Subcutaneous abdominal adipose tissue (tissue), 5 donors: ENCODE results near the gene NODAL.
A peak's percentile ranks its signal among the peaks of the same experiment; 100 is the strongest.
"Not testable (repeated sequence)": the region's sequence is repeated elsewhere in the genome, so short reads cannot be mapped to it uniquely, and the experiment has no call there.

ENCODE experiments used
- H3K27ac ChIP-seq: one replicate; pipeline ENCODE4 v1.7.0; 2013; ENCODE audit warnings: low read depth, mild to moderate bottlenecking, inconsistent platforms, low read length, moderate library complexity
- H3K27me3 ChIP-seq, 5 donors: one replicate each; pipeline ENCODE4 v1.7.0; 2013; ENCODE audit warnings: low read length in 5 of 5, inconsistent platforms in 1 of 5; ENCODE audit not compliant: control insufficient read depth in 5 of 5, insufficient read depth in 4 of 5
- H3K36me3 ChIP-seq, 5 donors: one replicate each; pipeline ENCODE4 v1.7.0; 2013; ENCODE audit warnings: low read length in 5 of 5; ENCODE audit not compliant: control insufficient read depth in 5 of 5, insufficient read depth in 5 of 5
- H3K4me1 ChIP-seq, 5 donors: one replicate each; pipeline ENCODE4 v1.7.0; 2013; ENCODE audit warnings: low read length in 5 of 5, mild to moderate bottlenecking in 3 of 5, moderate library complexity in 1 of 5; ENCODE audit not compliant: control insufficient read depth in 5 of 5, insufficient read depth in 5 of 5
- H3K4me3 ChIP-seq, 5 donors: one replicate each; pipeline ENCODE4 v1.7.0; 2013; ENCODE audit warnings: low read length in 5 of 5, low read depth in 1 of 5
- H3K9ac ChIP-seq, 5 donors: one replicate each; pipeline ENCODE4 v1.7.0; 2013; ENCODE audit warnings: low read length in 5 of 5, mild to moderate bottlenecking in 4 of 5, moderate library complexity in 3 of 5
- H3K9me3 ChIP-seq, 5 donors: one replicate each; pipeline ENCODE4 v1.7.0; 2013; ENCODE audit warnings: low read length in 5 of 5; ENCODE audit not compliant: control insufficient read depth in 5 of 5
- donor health status: healthy.
- donor health status: healthy.
- donor health status: healthy.
- donor health status: healthy.
- donor health status: healthy.

Gene NODAL

DNA sequence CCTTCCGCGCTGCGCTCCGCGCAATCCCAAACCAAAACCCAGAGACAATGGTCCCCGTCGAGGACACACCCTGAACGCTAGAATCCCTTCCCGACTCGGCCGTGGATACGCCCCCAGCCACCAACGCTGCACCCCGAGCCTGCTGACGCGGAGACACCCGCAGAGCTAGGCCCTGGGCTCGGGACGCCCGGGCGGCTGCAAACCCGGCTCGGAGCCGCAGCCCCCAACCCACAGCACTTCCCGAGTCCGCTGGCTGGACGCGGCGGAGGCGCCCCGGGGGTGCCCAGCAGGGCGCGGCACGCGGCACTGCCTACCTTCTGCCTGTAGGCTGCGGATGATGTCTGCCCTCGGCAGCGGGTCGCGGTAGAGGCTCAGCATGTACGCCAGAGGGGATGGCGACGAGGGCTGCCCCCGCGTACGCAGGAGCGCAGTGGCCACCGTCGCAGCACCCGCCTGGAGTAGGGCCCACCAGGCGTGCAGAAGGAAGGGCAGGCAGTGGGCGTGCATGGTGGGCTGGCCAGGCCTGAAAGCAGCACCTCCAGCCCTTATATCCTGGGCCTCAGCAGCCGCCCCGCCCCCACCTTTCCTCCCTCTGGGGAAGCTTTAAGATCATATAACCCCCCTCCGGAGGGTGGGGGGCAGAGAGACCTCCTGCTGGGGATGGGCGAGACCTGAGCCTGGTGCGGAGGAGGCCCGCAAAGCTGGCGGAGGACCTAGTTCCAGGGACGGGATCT, at the start of gene NODAL:
TSS of gene NODAL (minus strand) at position 521 of the 734 bp plus-strand sequence. CDS start at position 507, 14 bp downstream.
- Histone ChIP-seq H3K4me1 (peaks cover 0 to 30% (median 22%) of the 10 kb centered on the region in 5 donors), H3K36me3 (no peaks in the 10 kb centered on the region), H3K27me3 (peaks cover 24 to 32% (median 27%) of the 10 kb centered on the region in 5 donors), H3K9me3 (no peaks in the 10 kb centered on the region), H3K9ac (no peak within 1 kb of the TSS), H3K4me3 (peak within 1 kb of the TSS; percentile 45 to 60 (median 52)), H3K27ac (no peak within 1 kb of the TSS)

DNA sequence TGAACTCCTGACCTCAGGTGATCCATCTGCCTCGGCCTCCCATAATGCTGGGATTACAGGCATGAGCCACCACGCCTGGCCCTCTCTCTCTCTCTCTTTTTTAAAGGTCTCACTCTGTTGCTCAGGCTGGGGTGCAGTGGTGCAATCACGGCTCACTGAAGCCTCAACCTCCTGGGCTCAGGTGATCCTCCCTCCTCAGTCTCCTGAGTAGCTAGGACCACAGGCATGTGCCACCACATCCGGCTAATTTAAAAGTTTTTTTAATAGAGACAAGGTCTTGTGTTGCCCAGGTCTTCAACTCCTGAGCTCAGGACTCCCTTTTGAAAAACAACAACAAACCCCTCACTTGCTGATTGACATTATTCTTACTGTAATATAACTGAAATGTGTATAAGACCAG, 48.7 kb upstream of the NODAL start:
- Histone ChIP-seq H3K36me3 (no peaks in the 10 kb centered on the region), H3K9ac (no peak overlapping the region), H3K4me3 (no peak overlapping the region), H3K27me3 (no peaks in the 10 kb centered on the region), H3K9me3 (no peaks in the 10 kb centered on the region), H3K4me1 (peaks cover 2 to 26% (median 20%) of the 10 kb centered on the region in 5 donors), H3K27ac (no peak overlapping the region)

DNA sequence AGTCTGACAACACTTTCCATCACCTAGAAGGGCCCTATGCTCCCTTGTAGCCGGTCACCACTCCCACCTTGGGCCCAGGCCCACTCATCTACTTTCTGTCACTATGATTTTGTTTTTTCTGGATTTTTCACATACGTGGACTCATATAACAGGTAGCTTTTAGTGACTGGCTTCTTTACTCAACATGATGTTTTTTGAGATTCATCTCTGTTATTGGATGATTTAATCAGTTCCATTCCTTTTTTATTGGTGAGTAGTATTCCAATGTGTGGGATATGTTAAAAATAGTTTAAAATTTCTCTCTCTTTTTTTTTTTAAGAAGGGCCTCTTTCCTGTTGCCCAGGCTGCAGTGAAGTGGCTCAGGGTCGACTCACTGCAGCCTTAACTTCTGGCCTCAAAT, 46.3 kb upstream of the NODAL start:
- no peaks in the 10 kb centered on the region for H3K9me3 ChIP-seq
- H3K27me3 ChIP-seq, result no peaks in the 10 kb centered on the region
- no peak overlapping the region for H3K9ac ChIP-seq
- no peak overlapping the region for H3K4me3 ChIP-seq
- no peak overlapping the region for H3K27ac ChIP-seq
- H3K4me1 ChIP-seq, result peaks cover 0 to 18% (median 5%) of the 10 kb centered on the region in 5 donors
- no peaks in the 10 kb centered on the region for H3K36me3 ChIP-seq

DNA sequence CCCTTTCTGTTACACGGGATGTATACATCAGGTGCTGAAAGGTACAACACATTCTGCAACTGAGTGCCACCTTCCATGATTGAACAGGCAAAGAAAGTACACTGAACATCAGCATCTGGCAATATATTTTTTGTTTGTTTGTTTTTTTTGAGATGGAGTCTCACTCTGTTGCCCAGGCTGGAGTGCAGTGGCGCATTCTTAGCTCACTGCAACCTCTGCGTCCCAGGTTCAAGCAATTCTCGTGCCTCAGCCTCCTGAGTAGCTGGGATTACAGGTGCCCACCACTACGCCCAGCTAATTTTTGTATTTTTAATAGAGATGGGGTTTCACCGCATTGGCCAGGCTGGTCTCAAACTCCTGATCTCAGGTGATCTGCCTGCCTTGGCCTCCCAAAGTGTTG, 42.4 kb upstream of the NODAL start:
- not testable (repeated sequence) for H3K4me3 ChIP-seq, H3K36me3 ChIP-seq, H3K27me3 ChIP-seq, H3K9ac ChIP-seq, H3K27ac ChIP-seq, H3K9me3 ChIP-seq
- H3K4me1 ChIP-seq, result peaks cover 5 to 55% (median 36%) of the 10 kb centered on the region in 5 donors

DNA sequence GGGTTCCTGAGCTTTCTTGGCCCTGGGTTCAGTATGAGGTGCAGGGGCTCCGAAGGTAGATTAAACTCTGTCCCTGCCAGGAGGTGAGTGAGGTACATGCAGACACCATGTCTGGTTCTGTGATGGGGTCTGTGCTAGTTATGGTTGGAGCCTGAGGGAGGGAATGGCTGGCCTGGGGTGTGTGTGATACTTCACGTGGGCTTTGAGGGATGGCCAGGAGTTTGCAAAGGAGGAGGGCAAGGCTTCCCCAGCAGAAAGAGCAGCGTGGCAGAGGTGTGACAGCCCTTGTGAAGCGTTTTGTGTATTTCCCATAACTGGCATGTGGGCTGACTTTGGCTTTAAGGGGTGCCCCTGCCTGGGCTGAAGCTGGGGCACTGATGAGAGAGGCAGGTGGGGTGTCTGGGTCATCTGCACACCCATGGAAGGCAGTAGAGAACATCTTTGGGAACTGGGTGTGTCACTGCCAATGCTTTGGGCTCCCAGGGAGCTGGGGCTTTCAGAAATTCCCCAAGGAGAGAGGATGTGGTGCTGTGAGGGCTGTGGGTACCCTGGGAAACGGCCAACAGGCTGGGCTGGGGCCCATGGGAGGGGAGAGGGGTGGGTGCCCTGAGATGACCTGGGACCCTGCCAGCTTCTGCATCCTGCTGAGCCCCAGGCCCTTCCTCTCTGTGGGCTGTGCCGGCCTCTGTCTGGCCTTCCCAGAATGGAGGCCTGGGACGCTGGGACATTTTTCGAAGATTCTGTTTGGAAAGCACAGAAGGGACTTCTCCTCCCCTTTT, 41.7 kb upstream of the NODAL start:
- peaks cover 0 to 4% (median 0%) of the 10 kb centered on the region in 5 donors for H3K27me3 ChIP-seq
- no peaks in the 10 kb centered on the region for H3K9me3 ChIP-seq
- H3K36me3 ChIP-seq, result no peaks in the 10 kb centered on the region
- H3K4me1 ChIP-seq, result peaks cover 5 to 57% (median 39%) of the 10 kb centered on the region in 5 donors
- peak overlapping the region; percentile 4 for H3K27ac ChIP-seq
- H3K4me3 ChIP-seq, result no peak overlapping the region
- peak overlapping the region in 1 of 5 donors; percentile 56 for H3K9ac ChIP-seq

DNA sequence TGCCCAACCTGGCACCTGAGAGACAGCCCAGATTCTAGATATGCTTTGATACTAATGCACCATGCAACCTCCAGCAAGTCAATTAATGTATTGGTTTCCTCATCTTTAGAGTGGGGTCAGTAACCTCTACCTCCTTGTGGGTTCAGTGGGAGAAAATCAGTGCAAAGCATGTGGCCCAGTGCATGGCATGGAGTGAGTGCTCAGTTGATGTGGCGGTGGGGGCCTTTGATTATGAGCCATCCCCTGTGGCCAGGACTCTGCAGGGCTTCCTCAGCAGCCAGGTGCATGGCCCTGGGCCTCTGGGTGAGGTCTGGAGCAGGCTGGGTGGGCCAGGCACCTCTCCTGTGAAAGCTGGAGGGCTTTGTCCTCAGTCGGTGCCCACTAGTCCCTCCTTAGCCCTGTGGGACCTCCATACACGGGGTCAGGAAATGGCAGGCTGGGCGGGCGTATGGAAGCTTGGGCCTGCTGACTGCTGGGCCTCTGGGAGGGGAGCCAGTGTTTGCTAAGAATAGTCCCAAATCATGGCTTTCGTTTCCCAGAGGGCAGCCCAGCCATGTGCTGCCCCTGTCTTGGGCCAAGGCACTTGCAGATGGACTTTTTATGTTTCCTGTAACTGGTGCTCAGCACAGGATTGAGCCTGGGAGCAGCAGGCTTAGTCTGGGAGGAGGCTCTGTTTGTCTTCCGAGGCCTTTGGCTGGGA, 40.5 kb upstream of the NODAL start:
- Histone ChIP-seq H3K4me1 (peaks cover 5 to 69% (median 47%) of the 10 kb centered on the region in 5 donors), H3K36me3 (no peaks in the 10 kb centered on the region), H3K27me3 (peaks cover 0 to 8% (median 4%) of the 10 kb centered on the region in 5 donors), H3K4me3 (peak overlapping the region in 2 of 5 donors; percentile 9 to 35), H3K9me3 (no peaks in the 10 kb centered on the region), H3K27ac (peak overlapping the region; percentile 4), H3K9ac (peak overlapping the region in 2 of 5 donors; percentile 35 to 41)

DNA sequence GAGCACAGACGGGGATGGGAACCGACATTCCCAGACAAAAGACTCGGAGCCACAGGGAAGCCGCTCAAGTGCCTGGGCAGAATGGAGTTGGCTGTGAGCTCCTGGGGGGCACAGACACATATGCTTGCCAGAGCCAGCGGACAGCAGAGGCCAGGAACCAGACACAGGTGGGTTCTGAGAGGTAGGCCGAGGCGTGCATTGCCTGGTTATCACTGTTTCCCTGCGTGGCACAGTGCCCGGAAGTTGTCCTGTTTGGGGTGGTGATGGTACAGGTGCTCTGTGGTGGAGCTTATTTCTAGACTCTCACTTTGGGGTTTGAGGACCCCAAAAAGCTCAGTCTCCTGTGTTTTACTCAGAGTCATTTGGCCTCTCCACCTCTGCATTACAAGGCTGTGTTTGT, 39.6 kb upstream of the NODAL start:
- Histone ChIP-seq H3K36me3 (no peaks in the 10 kb centered on the region), H3K9me3 (no peaks in the 10 kb centered on the region), H3K27me3 (peaks cover 0 to 8% (median 4%) of the 10 kb centered on the region in 5 donors), H3K4me1 (peaks cover 5 to 70% (median 47%) of the 10 kb centered on the region in 5 donors), H3K27ac (no peak overlapping the region), H3K4me3 (peak overlapping the region in 2 of 5 donors; percentile 68 to 70), H3K9ac (no peak overlapping the region)

DNA sequence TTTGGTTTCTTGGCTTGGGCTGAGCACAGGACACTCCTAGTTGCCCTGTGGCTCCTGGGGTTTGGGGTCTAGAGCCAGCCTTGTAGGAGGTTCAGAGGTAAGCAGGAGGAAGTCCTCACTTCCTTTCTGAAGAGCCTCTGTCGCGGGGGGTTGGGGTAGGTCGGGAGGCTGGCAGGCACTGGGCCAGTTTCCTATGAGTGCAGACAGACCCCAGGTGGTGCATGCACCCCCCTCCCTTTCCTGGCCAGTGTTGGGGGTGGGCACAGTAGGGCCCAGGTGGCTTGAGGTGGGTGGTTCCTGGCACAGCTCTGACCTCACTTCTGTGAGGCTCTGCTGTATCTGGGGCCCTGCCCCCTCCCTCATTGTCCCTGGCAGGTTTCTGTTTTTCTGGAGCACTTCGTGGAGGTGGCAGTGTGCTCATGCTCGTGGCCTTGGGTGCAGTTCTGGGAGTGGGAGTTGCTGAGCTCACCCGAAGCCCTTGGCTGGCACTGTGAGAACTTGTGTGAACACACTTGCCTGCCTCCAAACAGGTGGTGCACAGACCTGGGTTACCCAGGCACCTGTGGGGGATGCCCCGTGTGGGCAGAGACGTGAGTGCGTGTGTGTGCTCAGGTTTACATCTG, 38.9 kb upstream of the NODAL start:
- peaks cover 5 to 70% (median 47%) of the 10 kb centered on the region in 5 donors for H3K4me1 ChIP-seq
- no peaks in the 10 kb centered on the region for H3K36me3 ChIP-seq
- no peak overlapping the region for H3K27ac ChIP-seq
- H3K27me3 ChIP-seq, result peaks cover 0 to 8% (median 4%) of the 10 kb centered on the region in 5 donors
- peak overlapping the region in 1 of 5 donors; percentile 37 for H3K9ac ChIP-seq
- no peaks in the 10 kb centered on the region for H3K9me3 ChIP-seq
- H3K4me3 ChIP-seq, result peak overlapping the region in 3 of 5 donors; percentile 58 to 70 (median 68)

DNA sequence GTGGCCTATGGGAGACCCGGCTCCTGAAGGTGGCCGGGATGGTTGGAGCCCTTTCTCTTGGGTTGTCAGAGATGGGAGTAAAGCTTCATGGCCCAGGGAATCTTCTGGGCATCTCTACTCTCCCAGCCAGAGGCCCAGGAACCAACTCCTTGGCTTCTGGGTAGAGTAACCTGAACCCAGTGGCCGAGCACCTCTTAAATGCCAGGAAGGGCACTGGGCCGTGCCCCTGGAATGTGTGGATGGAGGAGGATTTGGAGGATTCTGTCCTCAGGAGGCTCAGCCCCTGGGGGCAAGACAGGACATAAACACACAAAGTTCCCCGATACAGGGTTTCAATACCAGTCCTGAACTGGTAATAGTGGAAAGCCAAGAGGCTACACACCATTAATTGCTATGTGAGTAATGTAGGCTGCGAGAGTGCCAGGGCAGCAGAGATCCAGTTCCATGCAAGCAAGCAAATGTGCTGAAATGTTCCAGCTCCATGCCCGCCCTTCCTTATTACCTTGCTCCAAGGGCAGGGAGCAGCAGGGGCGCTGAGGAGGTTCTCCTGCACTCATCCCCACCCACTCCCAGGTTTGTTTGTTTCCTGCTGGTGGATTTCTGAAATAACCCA, 38.3 kb upstream of the NODAL start:
- Histone ChIP-seq H3K27ac (no peak overlapping the region), H3K27me3 (peaks cover 0 to 8% (median 4%) of the 10 kb centered on the region in 5 donors), H3K9ac (peak overlapping the region in 3 of 5 donors; percentile 19 to 76 (median 62)), H3K9me3 (no peaks in the 10 kb centered on the region), H3K4me1 (peaks cover 5 to 70% (median 47%) of the 10 kb centered on the region in 5 donors), H3K4me3 (peak overlapping the region in 4 of 5 donors; percentile 13 to 70 (median 63)), H3K36me3 (no peaks in the 10 kb centered on the region)
